ENCODE results near the gene NEU1.
"Not testable (repeated sequence)": the region's sequence is repeated elsewhere in the genome, so short reads cannot be mapped to it uniquely, and the experiment has no call there.

Gene NEU1

DNA sequence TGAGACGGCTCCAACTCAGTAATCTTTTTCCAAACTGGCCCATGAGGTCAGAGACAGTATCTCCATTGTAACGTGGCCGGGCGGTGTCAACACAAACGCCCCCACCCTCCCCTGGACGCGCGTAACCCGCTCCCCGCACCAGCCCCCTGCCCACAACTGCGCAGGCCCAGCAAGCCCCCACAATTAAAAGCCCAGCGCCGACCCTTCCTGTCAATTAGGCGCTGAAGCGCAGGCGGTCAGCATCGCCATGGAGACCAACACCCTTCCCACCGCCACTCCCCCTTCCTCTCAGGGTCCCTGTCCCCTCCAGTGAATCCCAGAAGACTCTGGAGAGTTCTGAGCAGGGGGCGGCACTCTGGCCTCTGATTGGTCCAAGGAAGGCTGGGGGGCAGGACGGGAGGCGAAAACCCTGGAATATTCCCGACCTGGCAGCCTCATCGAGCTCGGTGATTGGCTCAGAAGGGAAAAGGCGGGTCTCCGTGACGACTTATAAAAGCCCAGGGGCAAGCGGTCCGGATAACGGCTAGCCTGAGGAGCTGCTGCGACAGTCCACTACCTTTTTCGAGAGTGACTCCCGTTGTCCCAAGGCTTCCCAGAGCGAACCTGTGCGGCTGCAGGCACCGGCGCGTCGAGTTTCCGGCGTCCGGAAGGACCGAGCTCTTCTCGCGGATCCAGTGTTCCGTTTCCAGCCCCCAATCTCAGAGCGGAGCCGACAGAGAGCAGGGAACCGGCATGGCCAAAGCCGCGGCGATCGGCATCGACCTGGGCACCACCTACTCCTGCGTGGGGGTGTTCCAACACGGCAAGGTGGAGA is 47.4 kb downstream of the NEU1 start, which contains the start of the genes HSPA1A and HSPA1L:
HSPA1A (plus strand) TSS at position 519 of the 814 bp plus-strand sequence; CDS start at position 733, 214 bp downstream.
HSPA1L (minus strand) TSS at position 259 of the 814 bp plus-strand sequence. CDS start 3,311 bp downstream, outside the sequence.
- peak; percentile 98 for DNase-seq

GRCh38 chr6:31814677-31815024 is 48.0 kb downstream of the NEU1 start:
- DNase-seq = peak; percentile 98

GRCh38 chr6:31813465-31813849 is 49.2 kb downstream of the NEU1 start:
- no peak for DNase-seq

DNA sequence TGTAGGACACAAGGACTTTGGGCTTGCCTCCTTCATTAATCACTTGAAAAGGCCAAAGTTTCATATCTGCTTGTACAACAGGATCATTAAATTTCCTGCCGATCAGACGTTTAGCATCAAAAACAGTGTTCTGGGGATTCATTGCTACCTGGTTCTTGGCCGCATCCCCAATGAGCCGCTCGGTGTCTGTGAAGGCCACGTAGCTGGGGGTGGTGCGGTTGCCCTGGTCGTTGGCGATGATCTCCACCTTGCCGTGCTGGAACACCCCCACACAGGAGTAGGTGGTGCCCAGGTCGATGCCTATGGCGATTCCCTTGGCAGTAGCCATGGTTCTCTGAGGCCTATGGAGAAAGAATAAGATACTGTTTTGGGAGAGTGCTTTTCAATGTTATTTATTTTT is 51.0 kb downstream of the NEU1 start:
- no peak for DNase-seq

GRCh38 chr6:31808599-31808998 is 54.0 kb downstream of the NEU1 start:
- DNase-seq = not testable (repeated sequence)
